Measurements from ENCODE around the gene SYNE2. TPM values are rescaled to one million over a fixed set of nuclear protein-coding genes. Genes with fewer than 3 reads are reported as not detected.

Gene SYNE2
- total RNA-seq, 1 donor from 2014 or later, result 186 TPM

GRCh38 chr14:63891148-63891975, 38.6 kb downstream of the SYNE2 start:
- Histone ChIP-seq H3K27me3 (ENCODE audit: low read depth) (no peaks in the 10 kb centered on the region), H3K27ac (replicated peaks) (peak overlapping the region; percentile 83), H3K9me3 (replicated peaks) (no peaks in the 10 kb centered on the region), H3K4me1 (peaks cover 68% of the 10 kb centered on the region), H3K4me3 (peak overlapping the region; percentile 4), H3K36me3 (no peaks in the 10 kb centered on the region)
- no peak for DNase-seq
- TF ChIP-seq CTCF (IDR thresholded peaks at IDR 0.05; ENCODE audit: borderline replicate concordance), result no peak
- intact Hi-C loops (cut with micrococcal nuclease), result no loop called here

GRCh38 chr14:63892265-63892664, 39.5 kb downstream of the SYNE2 start:
- H3K27me3 ChIP-seq (ENCODE audit: low read depth), result no peaks in the 10 kb centered on the region

GRCh38 chr14:63893701-63894458, 41.1 kb downstream of the SYNE2 start:
- peak; percentile 53 for DNase-seq
- no peaks in the 10 kb centered on the region for H3K27me3 ChIP-seq (ENCODE audit: low read depth)
- H3K27ac ChIP-seq (replicated peaks), result peak overlapping the region; percentile 83
- no peak for TF ChIP-seq CTCF (IDR thresholded peaks at IDR 0.05; ENCODE audit: borderline replicate concordance)
- intact Hi-C loops (cut with micrococcal nuclease), result no loop called here
- no peaks in the 10 kb centered on the region for H3K36me3 ChIP-seq
- no peak overlapping the region for H3K4me3 ChIP-seq
- no peaks in the 10 kb centered on the region for H3K9me3 ChIP-seq (replicated peaks)
- H3K4me1 ChIP-seq, result peaks cover 91% of the 10 kb centered on the region

More at GRCh38 chr14:63892265-63892664, 39.5 kb downstream of the SYNE2 start:
- Histone ChIP-seq H3K4me3 (no peak overlapping the region), H3K9me3 (replicated peaks) (no peaks in the 10 kb centered on the region), H3K4me1 (peaks cover 77% of the 10 kb centered on the region), H3K27ac (replicated peaks) (peak overlapping the region; percentile 83), H3K36me3 (no peaks in the 10 kb centered on the region)
- intact Hi-C loops (cut with micrococcal nuclease), result no loop called here
- DNase-seq, result no peak
- no peak for TF ChIP-seq CTCF (IDR thresholded peaks at IDR 0.05; ENCODE audit: borderline replicate concordance)

GRCh38 chr14:63895510-63895909, 42.7 kb downstream of the SYNE2 start:
- Histone ChIP-seq H3K27me3 (ENCODE audit: low read depth) (no peaks in the 10 kb centered on the region), H3K27ac (replicated peaks) (peak overlapping the region; percentile 83), H3K9me3 (replicated peaks) (no peaks in the 10 kb centered on the region), H3K4me1 (peaks cover 94% of the 10 kb centered on the region), H3K36me3 (no peaks in the 10 kb centered on the region), H3K4me3 (no peak overlapping the region)
- no peak for DNase-seq
- no peak for TF ChIP-seq CTCF (IDR thresholded peaks at IDR 0.05; ENCODE audit: borderline replicate concordance)
- intact Hi-C loops (cut with micrococcal nuclease), result no loop called here

GRCh38 chr14:63896278-63896720, 43.5 kb downstream of the SYNE2 start:
- H3K4me3 ChIP-seq, result no peak overlapping the region
- DNase-seq, result peak; percentile 49
- intact Hi-C loops (cut with micrococcal nuclease), result no loop called here

More at GRCh38 chr14:63896278-63896720, 43.5 kb downstream of the SYNE2 start:
- H3K27ac ChIP-seq (replicated peaks), result peak overlapping the region; percentile 83
- H3K9me3 ChIP-seq (replicated peaks), result no peaks in the 10 kb centered on the region
- H3K36me3 ChIP-seq, result no peaks in the 10 kb centered on the region
- peaks cover 94% of the 10 kb centered on the region for H3K4me1 ChIP-seq
- TF ChIP-seq CTCF (IDR thresholded peaks at IDR 0.05; ENCODE audit: borderline replicate concordance), result no peak
- no peaks in the 10 kb centered on the region for H3K27me3 ChIP-seq (ENCODE audit: low read depth)
